HepG2 (cell line): ENCODE data around the gene OTX1. TPM values are rescaled to one million over a fixed set of nuclear protein-coding genes. Genes with fewer than 3 reads are reported as not detected.
A peak's percentile ranks its signal among the peaks of the same experiment; 100 is the strongest.

ENCODE experiments used
- ATAC-seq: fragments of 200-7000 bp; cut with Tn5 transposase; 3 replicates; pipeline ENCODE4 v1.9.1; 2020; ENCODE audit warnings: mild to moderate bottlenecking, moderate library complexity
- BruUV-seq: library from RNA; stranded (reverse); fragments of 400-500 nt; replicated peaks from 2 replicates; lab custom pipeline; 2021; lab: Mats Ljungman, UMichigan
- CTCF ChIA-PET: fragments of 300-600 bp; formaldehyde crosslinking; extraction: SDS; loops from one replicate; lab custom pipeline; 2021; ENCODE audit warnings: low total read pairs, inconsistent platforms, low intra/inter-chr PET ratio; lab: Yijun Ruan, JAX
- POLR2A ChIA-PET: fragments of 350-600 bp; sonication (Branson Sonifier 250); formaldehyde crosslinking; loops from one replicate; lab custom pipeline; 2020; ENCODE audit warnings: antibody characterized with exemption, inconsistent platforms; lab: Yijun Ruan, JAX
- DNase-seq: peaks from one replicate; pipeline ENCODE4 v3.0.0-alpha.2; 2015; ENCODE audit warnings: low spot score
- FAIRE-seq: peaks from 3 replicates; lab custom pipeline; 2011; peaks lifted over from hg19 to GRCh38; lab: Jason Lieb, UNC
- H2AFZ ChIP-seq: one replicate; pipeline ENCODE4 v1.6.1; 2011; ENCODE audit warnings: low read length, inconsistent platforms
- H3K27ac ChIP-seq: fragments of 300-600 bp; 3 replicates; pipeline ENCODE4 v1.8.0; 2011; ENCODE audit warnings: mixed run types, mild to moderate bottlenecking, mixed read lengths, low read length, inconsistent platforms; ENCODE audit not compliant: insufficient read depth; ENCODE audit errors: extremely low read length
- H3K27me3 ChIP-seq, 2 experiments: fragments of 200-600 bp in 1 of 2; 2 replicates in 1 of 2; 3 replicates in 1 of 2; pipeline versions ENCODE4 v1.6.0 to v1.8.0; 2011; ENCODE audit warnings: low read length in 2 of 2, mild to moderate bottlenecking in 2 of 2, moderate library complexity in 2 of 2, inconsistent platforms in 1 of 2; ENCODE audit not compliant: insufficient read depth in 2 of 2, control insufficient read depth in 1 of 2
- H3K36me3 ChIP-seq, 2 experiments: fragments of 200-600 bp in 1 of 2; replicated peaks in 1 of 2; 2 replicates in 1 of 2; 3 replicates in 1 of 2; pipeline versions ENCODE4 v1.5.1 to v1.8.0; 2011; ENCODE audit warnings: low read length in 2 of 2, inconsistent platforms in 1 of 2; ENCODE audit not compliant: insufficient read depth in 2 of 2, control insufficient read depth in 1 of 2
- H3K4me1 ChIP-seq: 2 replicates; pipeline ENCODE4 v1.5.1; 2012; ENCODE audit warnings: low read length, inconsistent platforms; ENCODE audit not compliant: insufficient read depth
- H3K4me2 ChIP-seq: 2 replicates; pipeline ENCODE4 v1.6.0; 2011; ENCODE audit warnings: low read depth, low read length, inconsistent platforms
- H3K4me3 ChIP-seq, 3 experiments: fragments of 200-600 bp in 1 of 3; sonication (generic), shearing (Covaris generic) in 1 of 3; replicated peaks in 1 of 3; 2 replicates each; pipeline ENCODE4 v1.5.1; 2011 to 2016; ENCODE audit warnings: low read length in 3 of 3, inconsistent platforms in 2 of 3, low read depth in 2 of 3, mild to moderate bottlenecking in 2 of 3, control low read depth in 1 of 3, mixed read lengths in 1 of 3; ENCODE audit not compliant: insufficient read depth in 1 of 3
- H3K79me2 ChIP-seq: one replicate; pipeline ENCODE4 v1.6.1; 2011; ENCODE audit warnings: low read length, inconsistent platforms; ENCODE audit not compliant: insufficient read depth
- H3K9ac ChIP-seq: 2 replicates; pipeline ENCODE4 v1.6.0; 2011; ENCODE audit warnings: mild to moderate bottlenecking, low read depth, low read length, inconsistent platforms; ENCODE audit not compliant: insufficient read depth
- H3K9me3 ChIP-seq: 2 replicates; pipeline ENCODE4 v1.5.1; 2012; ENCODE audit warnings: mild to moderate bottlenecking, low read length
- H4K20me1 ChIP-seq: 2 replicates; pipeline ENCODE4 v1.6.0; 2011; ENCODE audit warnings: inconsistent platforms, mild to moderate bottlenecking, low read length, moderate library complexity; ENCODE audit not compliant: insufficient read depth
- HNF1B ChIP-seq: sonication (generic); formaldehyde crosslinking; IDR thresholded peaks from 2 replicates; pipeline ENCODE4 v1.5.1; 2020; ENCODE audit warnings: mild to moderate bottlenecking, moderate library complexity, missing genetic modification reagents
- HOMEZ ChIP-seq: IDR thresholded peaks from 2 replicates; pipeline ENCODE4 v1.6.1; 2016; ENCODE audit warnings: low read depth
- POLR2G ChIP-seq: fragments of 200-400 bp; formaldehyde crosslinking; IDR thresholded peaks from 2 replicates; pipeline ENCODE4 v1.6.1; 2018; ENCODE audit warnings: mild to moderate bottlenecking, low read depth, low read length, moderate library complexity
- WGBS: methylation state at CpG from one replicate; pipeline ENCODE4 v1.1.6; 2017; ENCODE audit warnings: low lambda C conversion rate; 5-methylcytosine and 5-hydroxymethylcytosine counted together
- in situ Hi-C: cut with HindIII; loops from 2 replicates; pipeline ENCODE4 v1.10.0; 2017; ENCODE audit warnings: low pct_unique_long_range_greater_than_20kb; ENCODE audit not compliant: extremely low pct_ligation_motif_present
- intact Hi-C: fragments of 100-400 bp; cut with micrococcal nuclease; formaldehyde crosslinking; loops from one replicate; pipeline ENCODE4 v1.10.0; 2022; ENCODE audit not compliant: unreplicated experiment
- polyA plus RNA-seq, 8 experiments: library from polyadenylated mRNA; depleted of rRNA in 3 of 8; stranded (reverse) in 7 of 8; unstranded in 1 of 8; fragments of >200 nt; fragmentation: Illumina TruSeq in 4 of 8; extraction: Trizol in 4 of 8; gene quantifications; 2 replicates each; pipeline versions ENCODE4 v1.2.1 to v1.2.3, GENCODE V29; 2011 to 2016; ENCODE audit warnings: low read depth in 4 of 8, missing spikeins in 1 of 8, mixed read lengths in 1 of 8; ENCODE audit not compliant: insufficient read depth in 1 of 8
- total RNA-seq, 5 experiments: library from RNA; depleted of rRNA; stranded (reverse); fragments of >200 nt; fragmentation: Illumina TruSeq; extraction: Trizol; gene quantifications; 2 replicates each; pipeline ENCODE4 v1.2.3, GENCODE V29; 2016; ENCODE audit warnings: low read depth in 1 of 5

OTX1 gene
- total and polyA plus RNA-seq, 2 of the 13 experiments (the other 11 are each of a cell fraction or from before 2014, with no cell fraction given): 1.0 to 5.0 TPM

GRCh38 chr2:63046552-63046951, 4.1 kb upstream of the OTX1 start:
- intact Hi-C loops (no loop called here), in situ Hi-C loops (no loop called here)
- no peak overlapping the region for H3K27ac ChIP-seq
- FAIRE-seq (no peak), DNase-seq (no peak), ATAC-seq (no peak)
- H3K4me1 ChIP-seq: peaks cover 15% of the 10 kb centered on the region
- peaks cover 6% of the 10 kb centered on the region for H3K79me2 ChIP-seq
- TF ChIP-seq POLR2G: peak; percentile 17; the same call in 1 of the 2 replicates
- TF ChIP-seq HOMEZ (CRISPR knock-in tag): no peak
- H3K27me3 ChIP-seq: no peaks in the 10 kb centered on the region; a peak in 1 of 5 replicates
- no peak overlapping the region for H3K9ac ChIP-seq
- no peaks in the 10 kb centered on the region for H4K20me1 ChIP-seq
- peaks cover 9 to 29% of the 10 kb centered on the region in 2 experiments; a peak in 3 of 5 replicates for H3K36me3 ChIP-seq
- no peak overlapping the region for H2AFZ ChIP-seq
- H3K4me2 ChIP-seq: no peak overlapping the region
- POLR2A ChIA-PET: no interaction called here
- H3K9me3 ChIP-seq: no peaks in the 10 kb centered on the region
- CTCF ChIA-PET: no interaction called here
- H3K4me3 ChIP-seq: no peak overlapping the region
- no TSS peak for BruUV-seq
- 96% methylated on average over 7 of the region's 7 CpGs for WGBS

- H3K79me2 ChIP-seq: peaks cover 6% of the 10 kb centered on the region
- ATAC-seq (no peak), FAIRE-seq (no peak), DNase-seq (no peak)
- BruUV-seq: no TSS peak
- no peaks in the 10 kb centered on the region; a peak in 1 of 5 replicates for H3K27me3 ChIP-seq
- peaks cover 19% of the 10 kb centered on the region for H3K4me1 ChIP-seq
- no peak overlapping the region for H2AFZ ChIP-seq
- no peaks in the 10 kb centered on the region for H4K20me1 ChIP-seq
- TF ChIP-seq POLR2G (peak; percentile 24; the same call in 1 of the 2 replicates), HNF1B (CRISPR knock-in tag) (no peak)
- POLR2A ChIA-PET: no interaction called here
- CTCF ChIA-PET: no interaction called here
- 97% methylated on average over 8 of the region's 8 CpGs for WGBS
- H3K36me3 ChIP-seq: peaks cover 9 to 29% of the 10 kb centered on the region in 2 experiments; a peak in 3 of 5 replicates
- in situ Hi-C loops: no loop called here
- no peak overlapping the region for H3K4me2 ChIP-seq
- H3K27ac ChIP-seq: no peak overlapping the region
- no peak overlapping the region for H3K4me3 ChIP-seq
- intact Hi-C loops: no loop called here
- H3K9ac ChIP-seq: no peak overlapping the region
- H3K9me3 ChIP-seq: no peaks in the 10 kb centered on the region
Measured at GRCh38 chr2:63046961-63047320, 3.7 kb upstream of the OTX1 start.
